HepG2 (cell line): ENCODE results near the gene SIX4. TPM values are rescaled to one million over a fixed set of nuclear protein-coding genes. Genes with fewer than 3 reads are reported as not detected.
A peak's percentile ranks its signal among the peaks of the same experiment; 100 is the strongest.

ENCODE experiments used
- ARNT2 ChIP-seq: sonication (generic); formaldehyde crosslinking; IDR thresholded peaks from 2 replicates; pipeline ENCODE4 v1.8.0; 2022; ENCODE audit warnings: mild to moderate bottlenecking, low read depth, missing genetic modification reagents, moderate library complexity
- ASH2L ChIP-seq: fragments of 300-600, 200-600 bp; sonication (generic); IDR thresholded peaks from 2 replicates; pipeline ENCODE4 v1.7.0; 2017; ENCODE audit warnings: low read depth, mild to moderate bottlenecking, moderate library complexity, mixed read lengths, low read length; ENCODE audit not compliant: insufficient read length
- CCAR2 ChIP-seq: fragments of 200-400 bp; formaldehyde crosslinking; optimal IDR thresholded peaks from 2 replicates; pipeline ENCODE3; 2018; ENCODE audit warnings: low read depth, mild to moderate bottlenecking, low read length, moderate library complexity
- ELF4 ChIP-seq: sonication (generic); formaldehyde crosslinking; IDR thresholded peaks from 2 replicates; pipeline ENCODE4 v1.5.0; 2020; ENCODE audit warnings: missing genetic modification reagents, mild to moderate bottlenecking, moderate library complexity, borderline replicate concordance
- GRHL1 ChIP-seq: sonication (generic); formaldehyde crosslinking; conservative IDR thresholded peaks from 2 replicates; pipeline ENCODE4 v1.8.0; 2022; ENCODE audit warnings: missing genetic modification reagents
- KAT7 ChIP-seq: IDR thresholded peaks from 2 replicates; pipeline ENCODE4 v1.6.1; 2018; ENCODE audit warnings: borderline replicate concordance, missing compliant biosample characterization
- LCORL ChIP-seq, 2 experiments: fragments of 450-650 bp in 1 of 2; sonication (generic) in 1 of 2; formaldehyde crosslinking in 1 of 2; IDR thresholded peaks; 2 replicates each; pipeline versions ENCODE4 v1.5.0 to v1.6.1; 2017 to 2020; ENCODE audit warnings: antibody characterized with exemption in 1 of 2, missing genetic modification reagents in 1 of 2
- NCOA5 ChIP-seq: sonication (generic); formaldehyde crosslinking; IDR thresholded peaks from 2 replicates; pipeline ENCODE4 v1.4.0; 2020; ENCODE audit warnings: missing genetic modification reagents
- RARA ChIP-seq: IDR thresholded peaks from 2 replicates; pipeline ENCODE4 v1.6.1; 2016; ENCODE audit warnings: missing genetic modification reagents, missing compliant biosample characterization
- RBAK ChIP-seq: sonication (generic); formaldehyde crosslinking; IDR thresholded peaks from 2 replicates; pipeline ENCODE4 v1.5.1; 2020; ENCODE audit warnings: mild to moderate bottlenecking, missing genetic modification reagents
- SP1 ChIP-seq, 2 experiments: fragments of 450-650 bp in 1 of 2; sonication (generic) in 1 of 2; formaldehyde crosslinking in 1 of 2; IDR thresholded peaks; 2 replicates each; pipeline versions ENCODE4 v1.4.0 to v1.6.1; 2016 to 2020; ENCODE audit warnings: missing genetic modification reagents in 1 of 2
- TCF7 ChIP-seq: sonication (generic); IDR thresholded peaks from 2 replicates; pipeline ENCODE4 v1.6.1; 2016; ENCODE audit warnings: antibody characterized with exemption, low read depth
- TFE3 ChIP-seq: IDR thresholded peaks from 2 replicates; pipeline ENCODE4 v1.6.1; 2016
- ZBTB39 ChIP-seq: sonication (generic); formaldehyde crosslinking; IDR thresholded peaks from 2 replicates; pipeline ENCODE4 v1.5.0; 2020; ENCODE audit warnings: missing genetic modification reagents
- ZNF17 ChIP-seq: sonication (generic); formaldehyde crosslinking; IDR thresholded peaks from 2 replicates; pipeline ENCODE4 v1.5.0; 2020; ENCODE audit warnings: mild to moderate bottlenecking, missing genetic modification reagents
- ZNF460 ChIP-seq: sonication (generic); formaldehyde crosslinking; IDR thresholded peaks from 2 replicates; pipeline ENCODE4 v1.5.1; 2020; ENCODE audit warnings: missing genetic modification reagents, mild to moderate bottlenecking, borderline replicate concordance
- ZNF615 ChIP-seq: sonication (generic); formaldehyde crosslinking; IDR thresholded peaks from 2 replicates; pipeline ENCODE4 v1.5.0; 2020; ENCODE audit warnings: mild to moderate bottlenecking, missing genetic modification reagents, borderline replicate concordance
- polyA plus RNA-seq, 8 experiments: library from polyadenylated mRNA; depleted of rRNA in 3 of 8; stranded (reverse) in 7 of 8; unstranded in 1 of 8; fragments of >200 nt; fragmentation: Illumina TruSeq in 4 of 8; extraction: Trizol in 4 of 8; gene quantifications; 2 replicates each; pipeline versions ENCODE4 v1.2.1 to v1.2.3, GENCODE V29; 2011 to 2016; ENCODE audit warnings: low read depth in 4 of 8, missing spikeins in 1 of 8, mixed read lengths in 1 of 8; ENCODE audit not compliant: insufficient read depth in 1 of 8
- total RNA-seq, 5 experiments: library from RNA; depleted of rRNA; stranded (reverse); fragments of >200 nt; fragmentation: Illumina TruSeq; extraction: Trizol; gene quantifications; 2 replicates each; pipeline ENCODE4 v1.2.3, GENCODE V29; 2016; ENCODE audit warnings: low read depth in 1 of 5
- TF ChIP-seq, protein P1 (sequence below): IDR thresholded peaks from 2 replicates; pipeline ENCODE4 v1.6.1; 2016; ENCODE audit warnings: missing compliant biosample characterization, missing genetic modification reagents, borderline replicate concordance
- TF ChIP-seq, protein P2 (sequence below): IDR thresholded peaks from 2 replicates; pipeline ENCODE4 v1.6.1; 2016; ENCODE audit warnings: low read depth

Gene SIX4
- total and polyA plus RNA-seq, 2 of the 13 experiments (the other 11 are each of a cell fraction or from before 2014, with no cell fraction given), result 5.0 to 6.0 TPM

DNA sequence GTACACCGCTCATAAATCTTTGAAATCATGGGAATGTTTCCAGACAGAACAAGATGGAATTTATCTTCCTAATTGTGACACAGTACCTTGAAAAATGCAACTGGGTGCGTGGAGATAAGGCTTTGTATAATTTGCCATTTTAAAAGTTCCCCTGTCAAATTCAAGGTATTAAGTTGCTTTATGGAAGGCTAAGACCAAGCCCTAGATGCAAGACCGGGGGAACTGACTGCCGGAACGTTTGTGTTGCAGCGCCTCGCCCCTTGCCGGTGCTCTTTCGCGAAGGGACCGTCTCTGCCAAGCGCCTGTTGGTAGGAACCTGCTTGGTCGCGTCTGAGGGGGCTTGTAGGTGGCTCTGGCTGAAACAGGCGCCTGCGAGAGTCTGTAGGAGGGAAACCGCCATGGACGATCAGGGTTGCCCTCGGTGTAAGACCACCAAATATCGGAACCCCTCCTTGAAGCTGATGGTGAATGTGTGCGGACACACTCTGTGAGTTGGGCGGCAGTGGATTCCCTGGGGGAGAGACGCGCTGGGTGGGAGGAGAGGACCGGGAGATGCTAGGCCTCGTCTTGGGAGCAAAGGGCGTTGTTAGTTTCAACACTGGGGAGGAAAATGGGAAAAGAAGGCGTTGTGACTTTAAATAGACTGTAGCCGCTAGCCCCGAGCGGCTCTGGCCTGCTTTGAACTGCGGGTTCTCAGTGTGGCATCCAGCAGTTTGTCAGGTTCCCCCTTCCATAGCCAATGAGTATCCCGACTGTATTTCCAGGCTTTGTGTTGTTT lies 10.5 kb upstream of the SIX4 start, which contains the start of gene MNAT1 (continued):
- TF ChIP-seq LCORL (IDR thresholded peaks at IDR 0.05) (no peak), LCORL (CRISPR knock-in tag; IDR thresholded peaks at IDR 0.05) (peak; percentile 56; the same call in 1 of the 2 replicates), ZBTB39 (0 out of 2 replicates have a peak, but pooled peaks have one; percentile 47), TFE3 (0 out of 2 replicates have a peak, but pooled peaks have one; percentile 54), ZNF615 (0 out of 2 replicates have a peak, but pooled peaks have one; percentile 62), ASH2L (peak; percentile 97), SP1 (IDR thresholded peaks at IDR 0.05) (no peak), SP1 (CRISPR knock-in tag; IDR thresholded peaks at IDR 0.05) (peak; percentile 62), ARNT2 (peak; percentile 88; the same call in 1 of the 2 replicates), TCF7 (no peak), RARA (peak; percentile 63), ZNF17 (CRISPR knock-in tag) (no peak), KAT7 (peak; percentile 91; the same call in 1 of the 2 replicates), RBAK (no peak), CCAR2 (peak; percentile 66), NCOA5 (no peak), ZNF460 (CRISPR knock-in tag) (no peak), GRHL1 (CRISPR knock-in tag) (no peak), ELF4 (CRISPR knock-in tag) (0 out of 2 replicates have a peak, but pooled peaks have one; percentile 28)
- TF ChIP-seq, protein P1, sequence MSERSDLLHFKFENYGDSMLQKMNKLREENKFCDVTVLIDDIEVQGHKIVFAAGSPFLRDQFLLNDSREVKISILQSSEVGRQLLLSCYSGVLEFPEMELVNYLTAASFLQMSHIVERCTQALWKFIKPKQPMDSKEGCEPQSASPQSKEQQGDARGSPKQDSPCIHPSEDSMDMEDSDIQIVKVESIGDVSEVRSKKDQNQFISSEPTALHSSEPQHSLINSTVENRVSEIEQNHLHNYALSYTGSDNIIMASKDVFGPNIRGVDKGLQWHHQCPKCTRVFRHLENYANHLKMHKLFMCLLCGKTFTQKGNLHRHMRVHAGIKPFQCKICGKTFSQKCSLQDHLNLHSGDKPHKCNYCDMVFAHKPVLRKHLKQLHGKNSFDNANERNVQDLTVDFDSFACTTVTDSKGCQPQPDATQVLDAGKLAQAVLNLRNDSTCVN (CRISPR knock-in tag), result peak; percentile 83
- TF ChIP-seq, protein P2, sequence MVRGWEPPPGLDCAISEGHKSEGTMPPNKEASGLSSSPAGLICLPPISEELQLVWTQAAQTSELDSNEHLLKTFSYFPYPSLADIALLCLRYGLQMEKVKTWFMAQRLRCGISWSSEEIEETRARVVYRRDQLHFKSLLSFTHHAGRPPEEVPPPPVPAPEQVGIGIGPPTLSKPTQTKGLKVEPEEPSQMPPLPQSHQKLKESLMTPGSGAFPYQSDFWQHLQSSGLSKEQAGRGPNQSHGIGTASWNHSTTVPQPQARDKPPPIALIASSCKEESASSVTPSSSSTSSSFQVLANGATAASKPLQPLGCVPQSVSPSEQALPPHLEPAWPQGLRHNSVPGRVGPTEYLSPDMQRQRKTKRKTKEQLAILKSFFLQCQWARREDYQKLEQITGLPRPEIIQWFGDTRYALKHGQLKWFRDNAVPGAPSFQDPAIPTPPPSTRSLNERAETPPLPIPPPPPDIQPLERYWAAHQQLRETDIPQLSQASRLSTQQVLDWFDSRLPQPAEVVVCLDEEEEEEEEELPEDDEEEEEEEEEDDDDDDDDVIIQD, result peak; percentile 64; the same call in 1 of the 2 replicates
